Stimulated activated naive CD4-positive, alpha-beta T cell (primary cell): ENCODE results near the gene DPH5.

Experiments
- DNase-seq, 6 experiments: peaks; one replicate each; lab custom pipeline; 2025; lab: John Stamatoyannopoulos, UW

The DPH5 gene

GRCh38 chr1:101030881-101031280 is 5.3 kb upstream of the DPH5 start:
- DNase-seq: no peak

GRCh38 chr1:101029184-101029583 is 3.6 kb upstream of the DPH5 start:
- DNase-seq: no peak

GRCh38 chr1:101028466-101028865 is 2.9 kb upstream of the DPH5 start:
- DNase-seq: no peak

GRCh38 chr1:101027194-101027772 is 1.7 kb upstream of the DPH5 start:
- DNase-seq: no peak

GRCh38 chr1:101026430-101026788 is 825 bp upstream of the DPH5 start:
- DNase-seq: no peak

- DNase-seq: peak in 2 of 6 experiments; percentile 35 to 82
These were observed 314 bp downstream of the DPH5 start for GRCh38 chr1:101025283-101025656.

GRCh38 chr1:101022294-101022693 is 3.3 kb downstream of the DPH5 start:
- DNase-seq: no peak

- no peak for DNase-seq
These were observed 8.1 kb downstream of the DPH5 start for GRCh38 chr1:101017448-101017847.

- DNase-seq: no peak
These were observed 11.8 kb downstream of the DPH5 start for GRCh38 chr1:101013776-101014175.

- DNase-seq: no peak
These were observed 17.3 kb downstream of the DPH5 start for GRCh38 chr1:101008229-101008834.

- DNase-seq: no peak
These were observed 19.0 kb downstream of the DPH5 start for GRCh38 chr1:101006553-101006952.

- DNase-seq: peak in 1 of 6 experiments; percentile 0
These were observed 19.7 kb downstream of the DPH5 start for GRCh38 chr1:101005871-101006270.

- peak in 1 of 6 experiments; percentile 2 for DNase-seq
These were observed 20.4 kb downstream of the DPH5 start for GRCh38 chr1:101005183-101005582.

GRCh38 chr1:101004670-101005069 is 20.9 kb downstream of the DPH5 start:
- no peak for DNase-seq

GRCh38 chr1:101004061-101004460 is 21.5 kb downstream of the DPH5 start:
- DNase-seq: peak in 2 of 6 experiments; percentile 9 to 19

- no peak for DNase-seq
These were observed 22.5 kb downstream of the DPH5 start for GRCh38 chr1:101003012-101003650.

GRCh38 chr1:101002551-101002950 is 23.0 kb downstream of the DPH5 start:
- no peak for DNase-seq

GRCh38 chr1:101000131-101000873 is 25.3 kb downstream of the DPH5 start:
- no peak for DNase-seq

GRCh38 chr1:100998426-100998825 is 27.2 kb downstream of the DPH5 start:
- no peak for DNase-seq

GRCh38 chr1:100995198-100995988 is 30.2 kb downstream of the DPH5 start:
- peak in 2 of 6 experiments; percentile 12 to 22 for DNase-seq

GRCh38 chr1:100989306-100990077 is 36.1 kb downstream of the DPH5 start:
- DNase-seq: no peak
